ENCODE data around the gene FSCN2. TPM values are rescaled to one million over a fixed set of nuclear protein-coding genes. Genes with fewer than 3 reads are reported as not detected.

The FSCN2 gene
- total RNA-seq, 1 donor from 2014 or later = 0.26 TPM

DNA sequence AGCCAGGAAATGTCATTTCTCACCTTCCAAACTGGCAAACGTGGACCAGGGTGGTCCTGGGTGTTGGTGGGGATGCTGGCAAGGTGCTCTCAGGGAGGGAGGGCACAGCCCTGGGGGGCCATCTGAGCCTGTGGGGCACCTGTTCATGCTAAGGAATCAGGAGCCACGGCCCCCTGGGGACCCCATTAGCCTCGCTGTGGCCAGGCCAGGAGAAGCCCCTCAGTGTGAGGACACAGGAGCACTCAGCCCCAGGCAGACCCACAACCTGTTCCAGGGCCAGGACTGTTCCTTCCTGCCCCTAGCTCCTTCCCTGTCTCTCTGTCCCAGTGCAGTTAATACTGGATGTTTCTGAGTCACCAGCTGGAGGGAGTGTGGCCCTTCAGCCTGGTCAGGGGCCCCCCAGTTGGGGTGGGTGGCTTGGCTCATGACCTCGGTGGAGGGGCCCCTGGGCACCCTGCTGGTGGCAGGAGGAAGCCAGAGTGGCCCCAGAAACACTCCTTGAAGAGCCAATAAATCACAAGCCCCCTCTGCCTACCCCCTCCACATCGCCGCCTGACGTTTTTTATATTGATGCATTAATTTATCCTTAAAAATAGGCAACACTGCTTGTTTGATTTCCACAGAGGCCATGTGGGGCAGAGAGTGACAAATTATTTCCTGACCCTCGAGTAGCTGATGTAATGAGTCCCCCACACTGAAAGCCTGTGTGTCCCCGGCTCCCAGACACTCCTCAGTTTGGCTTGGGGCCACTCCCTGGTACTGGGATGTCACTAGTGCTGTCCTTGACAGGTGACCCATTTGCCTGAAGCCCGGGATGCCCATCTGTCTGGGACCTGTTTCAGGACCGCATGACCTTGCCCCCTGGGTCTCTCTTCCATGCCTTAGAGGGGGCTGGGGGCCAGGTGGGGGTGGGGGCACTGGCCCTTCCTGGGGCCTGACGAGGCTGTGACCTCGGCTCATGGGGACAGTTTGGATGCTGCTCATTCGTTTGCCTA lies 37.9 kb upstream of the FSCN2 start:
- DNase-seq (ENCODE audit: low read depth in 2 of 2) = no peak

DNA sequence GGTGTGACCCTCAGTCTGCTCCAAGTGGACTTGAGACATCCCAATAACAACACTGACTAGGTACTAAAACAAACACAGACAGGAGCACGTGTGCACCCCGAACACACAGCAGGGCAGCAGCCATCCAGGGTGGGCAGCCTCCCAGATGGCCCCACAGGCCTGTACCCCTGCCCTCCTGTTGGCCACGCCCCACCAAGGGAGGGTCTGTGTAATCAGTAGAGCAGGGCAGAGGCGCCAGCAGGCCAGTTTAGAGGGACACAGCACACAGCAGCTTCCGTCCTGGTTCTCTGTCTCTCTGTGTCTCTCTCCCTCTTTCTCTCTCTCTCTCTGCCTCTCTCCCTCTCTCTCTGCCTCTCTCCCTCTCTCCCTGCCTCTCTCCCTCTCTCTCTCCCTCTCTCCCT lies 37.0 kb upstream of the FSCN2 start:
- DNase-seq (ENCODE audit: low read depth in 2 of 2) = no peak

GRCh38 chr17:81491761-81492160 lies 36.4 kb upstream of the FSCN2 start:
- DNase-seq (ENCODE audit: low read depth in 2 of 2) = no peak

DNA sequence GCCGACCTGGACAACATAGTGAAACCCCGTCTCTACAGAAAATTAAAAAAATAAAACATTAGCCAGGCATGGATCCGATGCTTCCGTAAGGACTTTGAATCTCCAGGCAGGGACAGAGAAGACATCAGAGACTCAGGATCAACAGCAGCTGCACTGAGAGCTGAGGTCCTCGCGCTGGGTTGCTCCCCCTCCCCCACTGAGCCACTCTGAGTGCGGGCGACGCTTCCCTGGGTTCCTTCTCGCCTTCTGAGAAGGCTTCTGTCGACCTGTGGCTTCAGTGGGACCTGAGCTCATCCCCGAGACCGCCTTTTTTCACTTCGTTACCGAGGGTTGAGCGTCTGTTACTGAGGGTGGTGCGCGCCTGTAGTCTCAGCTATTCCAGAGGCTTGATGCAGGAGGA lies 36.0 kb upstream of the FSCN2 start:
- no peak for DNase-seq (ENCODE audit: low read depth in 2 of 2)

- no peak for DNase-seq (ENCODE audit: low read depth in 2 of 2)
Measured at GRCh38 chr17:81492706-81493105, 35.5 kb upstream of the FSCN2 start.

DNA sequence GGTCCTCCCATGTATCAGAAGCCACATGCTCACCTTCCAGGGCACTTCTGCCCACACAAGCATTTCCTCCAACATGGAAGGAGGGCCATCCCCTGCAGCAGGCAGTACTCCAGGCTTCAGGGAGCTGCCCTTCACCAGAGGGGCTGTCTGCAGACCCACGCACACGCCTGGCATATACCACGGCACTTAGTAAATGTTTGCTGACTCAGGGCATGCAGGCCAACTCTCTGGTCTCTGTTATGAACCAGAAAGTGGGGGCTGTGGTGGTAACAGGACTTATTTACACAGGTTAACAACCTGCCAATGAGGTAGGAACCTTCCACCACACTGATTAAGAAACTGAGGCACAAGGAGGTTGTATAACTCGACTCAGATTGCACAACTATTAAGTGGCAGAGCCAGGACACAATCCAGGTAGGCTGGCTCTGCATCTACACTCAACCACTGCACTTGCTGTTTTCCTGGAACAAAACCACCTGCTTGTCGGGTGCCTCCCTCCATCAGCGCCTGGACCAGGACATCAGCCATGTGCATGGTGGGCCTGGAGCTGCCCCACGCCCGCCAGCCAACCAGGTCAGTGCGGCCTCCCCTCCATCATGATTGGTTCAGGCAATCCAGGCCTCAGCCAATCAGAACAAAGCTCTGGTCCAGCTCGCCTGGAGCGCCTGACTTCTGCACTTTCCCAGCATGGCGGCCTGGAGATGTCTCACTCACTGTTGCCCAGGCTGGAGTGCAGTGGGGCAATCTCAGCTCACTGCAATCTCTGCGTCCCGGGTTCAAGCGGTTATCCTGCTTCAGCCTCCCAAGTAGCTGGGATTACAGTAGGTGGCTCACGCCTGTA lies 34.8 kb upstream of the FSCN2 start:
- no peak for DNase-seq (ENCODE audit: low read depth in 2 of 2)

GRCh38 chr17:81494626-81495377 lies 33.4 kb upstream of the FSCN2 start:
- no peak for DNase-seq (ENCODE audit: low read depth in 2 of 2)

- no peak for DNase-seq (ENCODE audit: low read depth in 2 of 2)
Measured at GRCh38 chr17:81498953-81499600, 29.1 kb upstream of the FSCN2 start.

- DNase-seq (ENCODE audit: low read depth in 2 of 2) = no peak
Measured at GRCh38 chr17:81499601-81499970, 28.6 kb upstream of the FSCN2 start.

- no peak for DNase-seq (ENCODE audit: low read depth in 2 of 2)
Measured at GRCh38 chr17:81500047-81500446, 28.1 kb upstream of the FSCN2 start.

DNA sequence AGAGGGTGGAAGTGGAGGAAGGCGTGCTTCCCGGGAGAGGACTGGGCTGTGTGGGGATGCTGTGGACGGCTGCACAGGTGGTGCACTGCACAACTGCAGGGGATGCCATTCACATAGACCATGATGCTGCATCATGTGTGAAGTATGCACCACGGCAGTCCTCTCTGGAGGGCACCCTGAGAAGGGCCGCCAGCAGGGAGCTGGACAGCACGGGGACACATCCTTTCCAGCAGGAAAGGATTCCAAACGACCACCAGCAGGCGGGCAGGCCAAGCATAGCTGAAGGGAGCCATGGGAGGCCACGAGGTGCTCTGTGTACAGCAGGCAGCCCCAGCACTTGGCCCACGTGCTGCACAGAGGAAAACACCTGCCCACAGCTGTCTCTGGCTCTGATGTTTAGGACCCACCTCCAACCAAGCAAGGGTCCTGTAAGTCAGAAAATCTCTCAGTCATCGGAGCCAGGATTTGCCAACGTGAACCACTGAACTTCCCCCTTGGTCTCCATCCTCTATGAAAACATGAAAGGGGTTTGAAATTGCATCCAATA lies 25.6 kb upstream of the FSCN2 start:
- DNase-seq (ENCODE audit: low read depth in 2 of 2) = no peak

DNA sequence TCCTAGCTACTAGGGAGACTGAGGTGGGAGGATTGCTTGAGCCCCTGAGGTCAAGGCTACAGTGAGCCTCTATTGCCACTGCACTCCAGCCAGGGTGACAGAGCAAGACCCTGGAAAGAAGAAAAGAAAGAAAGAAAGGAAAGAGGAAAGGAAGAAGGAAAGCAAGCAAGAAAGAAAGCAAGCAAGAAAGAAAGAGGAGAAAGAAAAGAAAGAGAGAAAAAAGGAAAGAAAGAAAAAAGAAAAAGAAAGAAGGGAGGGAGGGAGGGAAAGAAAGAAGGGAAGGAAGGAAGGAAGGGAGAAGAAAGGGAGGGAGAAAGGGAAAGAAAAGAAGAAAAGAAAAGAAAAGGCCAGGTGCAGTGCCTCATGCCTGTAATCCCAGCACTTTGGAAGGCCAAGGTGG lies 24.6 kb upstream of the FSCN2 start:
- no peak for DNase-seq (ENCODE audit: low read depth in 2 of 2)

DNA sequence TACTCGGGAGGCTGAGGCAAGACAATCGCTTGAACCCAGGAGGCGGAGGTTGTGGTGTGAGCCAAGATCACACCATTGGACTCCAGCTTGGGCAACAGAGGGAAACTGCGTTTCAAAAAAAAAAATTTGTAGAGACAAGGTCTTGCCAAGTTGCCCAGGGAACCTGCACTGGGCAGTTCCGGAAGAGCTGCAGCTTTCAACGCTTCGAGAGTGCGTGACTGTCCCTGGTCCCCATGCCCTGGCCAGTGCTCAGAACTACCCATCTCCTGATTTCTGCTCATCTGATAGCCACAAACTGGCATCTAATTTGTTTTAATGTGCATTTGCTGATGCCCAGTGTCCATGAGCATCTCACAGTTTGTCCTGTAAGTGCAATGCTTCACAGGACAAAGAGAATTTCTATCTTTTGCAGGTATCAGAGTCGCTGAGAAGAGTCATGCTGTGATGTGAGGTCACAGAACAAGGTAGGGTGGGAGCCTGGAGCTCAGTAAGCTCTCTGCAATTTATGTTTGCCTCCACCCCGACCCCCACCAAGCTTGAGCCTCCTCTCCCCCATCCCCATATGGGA lies 19.5 kb upstream of the FSCN2 start:
- peak in 1 of 2 donors; percentile 57 for DNase-seq (ENCODE audit: low read depth in 2 of 2)

DNA sequence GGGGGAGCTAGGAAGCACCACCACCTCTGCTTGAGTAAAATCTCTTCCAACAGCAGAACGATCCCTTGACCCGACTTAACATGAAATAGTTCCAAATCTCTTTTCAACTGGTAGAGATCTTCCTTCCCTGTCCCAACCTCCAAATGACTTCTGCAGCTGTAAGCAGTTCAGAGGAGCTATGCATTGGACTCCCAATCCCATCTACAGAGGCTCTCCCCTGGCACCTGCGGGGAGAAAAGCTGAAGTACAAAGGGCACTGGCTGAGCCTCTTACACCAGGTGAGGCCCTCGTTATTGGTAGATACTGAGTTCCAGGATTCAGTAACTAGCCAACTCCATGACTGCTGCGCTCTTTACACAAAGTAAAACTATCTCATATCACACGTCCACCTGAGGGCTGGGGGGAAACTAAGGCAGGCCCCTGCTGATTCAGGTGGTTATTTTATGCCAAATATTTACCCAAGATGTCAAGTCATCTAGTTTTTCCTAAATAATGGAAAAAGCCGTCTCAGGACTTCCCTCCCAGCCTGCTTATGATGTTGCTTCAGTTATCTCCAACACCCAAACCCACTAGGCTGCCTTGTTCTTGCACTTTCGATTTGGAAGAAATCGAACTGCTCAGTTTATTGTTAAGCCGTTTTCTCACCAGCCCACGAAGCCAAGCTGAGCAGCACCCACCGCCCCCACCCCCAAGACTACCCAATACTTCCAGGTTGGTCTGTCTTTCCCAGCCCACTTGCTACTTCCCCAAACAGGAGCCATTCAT lies 18.8 kb upstream of the FSCN2 start:
- DNase-seq (ENCODE audit: low read depth in 2 of 2) = no peak

DNA sequence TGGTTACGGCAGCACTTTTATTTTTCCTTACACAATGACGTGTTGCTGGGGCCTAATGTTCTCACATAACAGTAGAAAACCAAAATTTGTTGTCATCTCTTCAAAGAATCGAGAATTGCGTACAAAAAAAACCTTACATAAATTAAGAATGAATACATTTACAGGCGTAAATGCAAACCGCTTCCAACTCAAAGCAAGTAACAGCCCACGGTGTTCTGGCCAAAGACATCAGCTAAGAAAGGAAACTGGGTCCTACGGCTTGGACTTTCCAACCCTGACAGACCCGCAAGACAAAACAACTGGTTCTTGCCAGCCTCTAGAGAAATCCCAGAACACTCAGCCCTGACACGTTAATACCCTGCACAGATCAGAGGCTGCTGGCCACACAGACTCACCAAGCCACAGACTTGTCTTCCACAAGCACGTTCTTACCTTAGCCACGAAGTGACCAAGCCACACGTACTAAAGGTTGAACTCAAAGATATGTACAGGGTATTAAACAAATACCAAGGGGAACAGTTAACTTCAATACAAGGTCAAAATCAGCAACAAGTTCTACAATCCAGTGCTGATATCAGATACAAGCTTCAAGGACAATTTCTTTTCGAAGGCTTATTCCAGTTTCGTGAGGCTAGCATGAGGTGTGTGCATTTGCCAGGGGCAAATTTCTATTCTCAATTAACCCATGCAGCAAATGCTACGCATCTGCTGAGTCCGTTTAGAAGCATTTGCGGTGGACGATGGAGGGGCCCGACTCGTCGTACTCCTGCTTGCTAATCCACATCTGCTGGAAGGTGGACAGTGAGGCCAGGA lies 18.0 kb upstream of the FSCN2 start:
- no peak for DNase-seq (ENCODE audit: low read depth in 2 of 2)

DNA sequence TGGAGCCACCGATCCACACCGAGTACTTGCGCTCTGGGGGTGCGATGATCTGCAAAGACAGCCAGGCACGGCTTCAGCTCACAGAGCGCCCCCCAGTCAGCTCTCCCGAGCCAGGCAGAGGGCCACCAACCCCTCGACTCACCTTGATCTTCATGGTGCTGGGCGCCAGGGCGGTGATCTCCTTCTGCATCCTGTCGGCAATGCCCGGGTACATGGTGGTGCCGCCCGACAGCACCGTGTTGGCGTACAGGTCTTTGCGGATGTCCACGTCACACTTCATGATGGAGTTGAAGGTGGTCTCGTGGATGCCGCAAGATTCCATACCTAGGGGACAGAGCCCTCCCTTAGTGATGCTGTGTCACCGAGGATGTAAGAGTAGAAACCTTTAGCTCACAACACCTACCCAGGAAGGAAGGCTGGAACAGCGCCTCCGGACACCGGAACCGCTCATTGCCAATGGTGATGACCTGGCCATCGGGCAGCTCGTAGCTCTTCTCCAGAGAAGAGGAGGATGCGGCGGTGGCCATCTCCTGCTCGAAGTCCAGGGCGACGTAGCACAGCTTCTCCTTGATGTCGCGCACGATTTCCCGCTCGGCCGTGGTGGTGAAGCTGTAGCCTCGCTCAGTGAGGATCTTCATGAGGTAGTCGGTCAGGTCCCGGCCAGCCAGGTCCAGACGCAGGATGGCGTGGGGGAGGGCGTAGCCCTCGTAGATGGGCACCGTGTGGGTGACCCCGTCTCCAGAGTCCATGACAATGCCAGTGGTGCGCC lies 17.2 kb upstream of the FSCN2 start:
- DNase-seq (ENCODE audit: low read depth in 2 of 2) = no peak

GRCh38 chr17:81511554-81511803 lies 16.7 kb upstream of the FSCN2 start:
- DNase-seq (ENCODE audit: low read depth in 2 of 2) = no peak

- no peak for DNase-seq (ENCODE audit: low read depth in 2 of 2)
Measured at GRCh38 chr17:81511804-81512561, 16.2 kb upstream of the FSCN2 start.
